CD8-positive, alpha-beta memory T cell (primary cell): ENCODE data around the gene DST. TPM values are rescaled to one million over a fixed set of nuclear protein-coding genes. Genes with fewer than 3 reads are reported as not detected.

Experiments
- CTCF ChIA-PET: fragments of 350-600 bp; sonication (Branson Sonifier 250); formaldehyde crosslinking; loops from one replicate; lab custom pipeline; 2021; ENCODE audit warnings: antibody characterized with exemption; lab: Charles Lee
- POLR2A ChIA-PET: fragments of 350-600 bp; sonication (Branson Sonifier 250); formaldehyde crosslinking; loops from one replicate; lab custom pipeline; 2021; ENCODE audit warnings: antibody characterized with exemption; lab: Charles Lee
- DNase-seq, 5 donors: peaks; one replicate each; pipeline versions ENCODE4 v3.0.0 to v3.0.0-alpha.2; 2020 to 2022; ENCODE audit warnings: mixed read lengths in 1 of 5
- H3K27ac ChIP-seq: one replicate; pipeline ENCODE4 v1.7.0; 2013; ENCODE audit warnings: low read depth, mild to moderate bottlenecking, low read length, moderate library complexity
- H3K27me3 ChIP-seq: 2 replicates; pipeline ENCODE4 v1.7.0; 2013; ENCODE audit warnings: low read length, mild to moderate bottlenecking; ENCODE audit not compliant: insufficient read depth, poor library complexity, severe bottlenecking
- H3K36me3 ChIP-seq: 2 replicates; pipeline ENCODE4 v1.7.0; 2013; ENCODE audit warnings: mild to moderate bottlenecking, low read length, moderate library complexity; ENCODE audit not compliant: insufficient read depth
- H3K4me1 ChIP-seq: 2 replicates; pipeline ENCODE4 v1.7.0; 2013; ENCODE audit warnings: mild to moderate bottlenecking, low read length, moderate library complexity; ENCODE audit not compliant: insufficient read depth
- H3K4me3 ChIP-seq: 2 replicates; pipeline ENCODE4 v1.7.0; 2013; ENCODE audit warnings: mild to moderate bottlenecking, low read length
- H3K9me3 ChIP-seq: 2 replicates; pipeline ENCODE4 v1.7.0; 2013; ENCODE audit warnings: mild to moderate bottlenecking, low read length
- H3K27ac Mint-ChIP-seq, 8 donors: one replicate each; pipeline ENCODE4 v1.8.0; 2020 to 2021; ENCODE audit warnings: mixed read lengths in 8 of 8, mild to moderate bottlenecking in 6 of 8, inconsistent platforms in 3 of 8, moderate library complexity in 3 of 8
- H3K27me3 Mint-ChIP-seq, 2 donors: one replicate each; pipeline ENCODE4 v1.8.0; 2020 to 2021; ENCODE audit warnings: mixed read lengths in 2 of 2, mild to moderate bottlenecking in 1 of 2, moderate library complexity in 1 of 2
- H3K36me3 Mint-ChIP-seq, 3 donors: one replicate each; pipeline ENCODE4 v1.8.0; 2020 to 2021; ENCODE audit warnings: mixed read lengths in 3 of 3, inconsistent platforms in 1 of 3, mild to moderate bottlenecking in 1 of 3
- H3K4me1 Mint-ChIP-seq, 3 donors: one replicate each; pipeline ENCODE4 v1.8.0; 2020 to 2021; ENCODE audit warnings: mixed read lengths in 3 of 3, inconsistent platforms in 1 of 3, mild to moderate bottlenecking in 1 of 3
- H3K4me3 Mint-ChIP-seq, 7 donors: one replicate each; pipeline ENCODE4 v1.8.0; 2020 to 2021; ENCODE audit warnings: mixed read lengths in 7 of 7, mild to moderate bottlenecking in 6 of 7, moderate library complexity in 4 of 7, inconsistent platforms in 2 of 7
- H3K9me3 Mint-ChIP-seq, 5 donors: one replicate each; pipeline ENCODE4 v1.8.0; 2020 to 2022; ENCODE audit warnings: mixed read lengths in 5 of 5, mild to moderate bottlenecking in 3 of 5, moderate library complexity in 2 of 5, inconsistent platforms in 1 of 5
- polyA plus RNA-seq: library from polyadenylated mRNA; unstranded; fragments of 300-500 nt; fragmentation: Illumina TruSeq; gene quantifications from one replicate; pipeline ENCODE4 v1.2.3, GENCODE V29; 2021
- total RNA-seq, 2 experiments: library from RNA; stranded (reverse); gene quantifications; one replicate each; pipeline ENCODE4 v1.2.3, GENCODE V29; 2021

Gene DST
- total and polyA plus RNA-seq, 3 experiments from 2014 or later = 0.95 to 1.9 (median 1.7) TPM

- ChIA-PET CTCF (no interaction called here), POLR2A (no interaction called here)
- Histone ChIP-seq H3K4me3 (no peak overlapping the region), H3K27me3 (no peaks in the 10 kb centered on the region), H3K36me3 (no peaks in the 10 kb centered on the region), H3K9me3 (no peaks in the 10 kb centered on the region), H3K27ac (no peak overlapping the region), H3K4me1 (no peaks in the 10 kb centered on the region)
- Mint-ChIP-seq H3K4me1 (no peaks in the 10 kb centered on the region), H3K27me3 (no peaks in the 10 kb centered on the region), H3K4me3 (no peak overlapping the region), H3K27ac (no peak overlapping the region), H3K9me3 (no peaks in the 10 kb centered on the region), H3K36me3 (no peaks in the 10 kb centered on the region)
- no peak for DNase-seq
Measured at GRCh38 chr6:56613247-56613851, 29.3 kb downstream of the DST start.

- Histone ChIP-seq H3K27ac (no peak overlapping the region), H3K4me3 (no peak overlapping the region), H3K9me3 (no peaks in the 10 kb centered on the region), H3K27me3 (no peaks in the 10 kb centered on the region), H3K36me3 (no peaks in the 10 kb centered on the region), H3K4me1 (no peaks in the 10 kb centered on the region)
- DNase-seq = no peak
- no peak overlapping the region for H3K27ac Mint-ChIP-seq
- CTCF ChIA-PET = no interaction called here
- H3K27me3 Mint-ChIP-seq = no peaks in the 10 kb centered on the region
- no peaks in the 10 kb centered on the region for H3K36me3 Mint-ChIP-seq
- POLR2A ChIA-PET = no interaction called here
- no peaks in the 10 kb centered on the region for H3K4me1 Mint-ChIP-seq
- no peaks in the 10 kb centered on the region for H3K9me3 Mint-ChIP-seq
- no peak overlapping the region for H3K4me3 Mint-ChIP-seq
Measured at GRCh38 chr6:56608332-56608731, 34.4 kb downstream of the DST start.

- ChIA-PET POLR2A (no interaction called here), CTCF (no interaction called here)
- Histone ChIP-seq H3K36me3 (no peaks in the 10 kb centered on the region), H3K4me3 (no peak overlapping the region), H3K27ac (no peak overlapping the region), H3K27me3 (no peaks in the 10 kb centered on the region), H3K4me1 (no peaks in the 10 kb centered on the region), H3K9me3 (no peaks in the 10 kb centered on the region)
- H3K36me3 Mint-ChIP-seq = no peaks in the 10 kb centered on the region
- DNase-seq = no peak
- no peak overlapping the region for H3K4me3 Mint-ChIP-seq
- no peak overlapping the region for H3K27ac Mint-ChIP-seq
- no peaks in the 10 kb centered on the region for H3K9me3 Mint-ChIP-seq
- H3K4me1 Mint-ChIP-seq = no peaks in the 10 kb centered on the region
- H3K27me3 Mint-ChIP-seq = no peaks in the 10 kb centered on the region
Measured at GRCh38 chr6:56607111-56607752, 35.5 kb downstream of the DST start.

- H3K27ac ChIP-seq = no peak overlapping the region
- no peaks in the 10 kb centered on the region for H3K4me1 ChIP-seq
- H3K9me3 ChIP-seq = no peaks in the 10 kb centered on the region
- Mint-ChIP-seq H3K4me3 (no peak overlapping the region), H3K36me3 (no peaks in the 10 kb centered on the region), H3K27me3 (no peaks in the 10 kb centered on the region), H3K27ac (no peak overlapping the region), H3K4me1 (no peaks in the 10 kb centered on the region), H3K9me3 (no peaks in the 10 kb centered on the region)
- CTCF ChIA-PET = no interaction called here
- no peak for DNase-seq
- H3K36me3 ChIP-seq = no peaks in the 10 kb centered on the region
- POLR2A ChIA-PET = no interaction called here
- no peaks in the 10 kb centered on the region for H3K27me3 ChIP-seq
- H3K4me3 ChIP-seq = no peak overlapping the region
Measured at GRCh38 chr6:56605435-56605834, 37.3 kb downstream of the DST start.

GRCh38 chr6:56604186-56604585 lies 38.5 kb downstream of the DST start:
- H3K4me3 Mint-ChIP-seq = no peak overlapping the region
- no peaks in the 10 kb centered on the region for H3K4me1 Mint-ChIP-seq
- no peak overlapping the region for H3K4me3 ChIP-seq
- no peaks in the 10 kb centered on the region for H3K36me3 ChIP-seq
- no peaks in the 10 kb centered on the region for H3K36me3 Mint-ChIP-seq
- CTCF ChIA-PET = interaction anchor here (1.4 to 2.0 kb wide), 2 partner anchors 8 to 10 kb away, joined by 3 to 5 read pairs; no protein-coding TSS in a partner anchor
- POLR2A ChIA-PET = no interaction called here
- H3K4me1 ChIP-seq = no peaks in the 10 kb centered on the region
- H3K27me3 ChIP-seq = no peaks in the 10 kb centered on the region
- H3K9me3 ChIP-seq = no peaks in the 10 kb centered on the region
- H3K27me3 Mint-ChIP-seq = no peaks in the 10 kb centered on the region
- no peak overlapping the region for H3K27ac ChIP-seq
- no peaks in the 10 kb centered on the region for H3K9me3 Mint-ChIP-seq
- no peak overlapping the region for H3K27ac Mint-ChIP-seq
- DNase-seq = no peak

- Mint-ChIP-seq H3K4me1 (no peaks in the 10 kb centered on the region), H3K27ac (no peak overlapping the region), H3K4me3 (no peak overlapping the region), H3K27me3 (no peaks in the 10 kb centered on the region), H3K36me3 (no peaks in the 10 kb centered on the region), H3K9me3 (no peaks in the 10 kb centered on the region)
- ChIA-PET POLR2A (no interaction called here), CTCF (no interaction called here)
- no peak overlapping the region for H3K4me3 ChIP-seq
- H3K36me3 ChIP-seq = no peaks in the 10 kb centered on the region
- H3K9me3 ChIP-seq = no peaks in the 10 kb centered on the region
- no peaks in the 10 kb centered on the region for H3K4me1 ChIP-seq
- no peak for DNase-seq
- H3K27ac ChIP-seq = no peak overlapping the region
- H3K27me3 ChIP-seq = no peaks in the 10 kb centered on the region
Measured at GRCh38 chr6:56601390-56601789, 41.3 kb downstream of the DST start.

GRCh38 chr6:56595490-56596122 lies 47.1 kb downstream of the DST start:
- no peaks in the 10 kb centered on the region for H3K36me3 ChIP-seq
- H3K4me1 ChIP-seq = peaks cover 3% of the 10 kb centered on the region
- peak overlapping the region in 1 of 8 donors; percentile 39 for H3K27ac Mint-ChIP-seq
- H3K9me3 ChIP-seq = no peaks in the 10 kb centered on the region
- no peak overlapping the region for H3K27ac ChIP-seq
- H3K27me3 ChIP-seq = no peaks in the 10 kb centered on the region
- DNase-seq = peak in 1 of 5 donors; percentile 18
- ChIA-PET CTCF (interaction anchor here (1.4 to 1.7 kb wide), 2 partner anchors 23 kb away, joined by 3 to 5 read pairs; no protein-coding TSS in a partner anchor), POLR2A (interaction anchor here (0.9 kb wide), 1 partner anchor 240 kb away, joined by 3 read pairs; no protein-coding TSS in a partner anchor)
- peaks cover 7 to 19% (median 8%) of the 10 kb centered on the region in 3 donors for H3K4me1 Mint-ChIP-seq
- no peak overlapping the region for H3K4me3 ChIP-seq
- H3K4me3 Mint-ChIP-seq = peak overlapping the region in 1 of 7 donors; percentile 3
- H3K9me3 Mint-ChIP-seq = no peaks in the 10 kb centered on the region
- no peaks in the 10 kb centered on the region for H3K36me3 Mint-ChIP-seq
- peaks cover 0 to 1% of the 10 kb centered on the region in 2 donors for H3K27me3 Mint-ChIP-seq

- no peak overlapping the region for H3K27ac ChIP-seq
- H3K9me3 ChIP-seq = no peaks in the 10 kb centered on the region
- Mint-ChIP-seq H3K27ac (no peak overlapping the region), H3K9me3 (no peaks in the 10 kb centered on the region), H3K4me3 (no peak overlapping the region), H3K27me3 (peaks cover 0 to 1% of the 10 kb centered on the region in 2 donors), H3K36me3 (no peaks in the 10 kb centered on the region), H3K4me1 (peaks cover 7 to 19% (median 8%) of the 10 kb centered on the region in 3 donors)
- no peaks in the 10 kb centered on the region for H3K36me3 ChIP-seq
- ChIA-PET POLR2A (interaction anchor here (0.9 kb wide), 1 partner anchor 239 kb away, joined by 3 read pairs; no protein-coding TSS in a partner anchor), CTCF (interaction anchor here (1.2 to 1.7 kb wide), 4 partner anchors 9 to 234 kb away, joined by 3 to 5 read pairs (median 4); no protein-coding TSS in a partner anchor)
- no peaks in the 10 kb centered on the region for H3K27me3 ChIP-seq
- DNase-seq = no peak
- H3K4me3 ChIP-seq = no peak overlapping the region
- peaks cover 3% of the 10 kb centered on the region for H3K4me1 ChIP-seq
Measured at GRCh38 chr6:56594699-56595098, 48.0 kb downstream of the DST start.
